ENCODE results near the gene POU6F2. TPM values are rescaled to one million over a fixed set of nuclear protein-coding genes. Genes with fewer than 3 reads are reported as not detected.

Gene POU6F2
- total RNA-seq, 1 experiment from 2014 or later, result 2.9 TPM

DNA sequence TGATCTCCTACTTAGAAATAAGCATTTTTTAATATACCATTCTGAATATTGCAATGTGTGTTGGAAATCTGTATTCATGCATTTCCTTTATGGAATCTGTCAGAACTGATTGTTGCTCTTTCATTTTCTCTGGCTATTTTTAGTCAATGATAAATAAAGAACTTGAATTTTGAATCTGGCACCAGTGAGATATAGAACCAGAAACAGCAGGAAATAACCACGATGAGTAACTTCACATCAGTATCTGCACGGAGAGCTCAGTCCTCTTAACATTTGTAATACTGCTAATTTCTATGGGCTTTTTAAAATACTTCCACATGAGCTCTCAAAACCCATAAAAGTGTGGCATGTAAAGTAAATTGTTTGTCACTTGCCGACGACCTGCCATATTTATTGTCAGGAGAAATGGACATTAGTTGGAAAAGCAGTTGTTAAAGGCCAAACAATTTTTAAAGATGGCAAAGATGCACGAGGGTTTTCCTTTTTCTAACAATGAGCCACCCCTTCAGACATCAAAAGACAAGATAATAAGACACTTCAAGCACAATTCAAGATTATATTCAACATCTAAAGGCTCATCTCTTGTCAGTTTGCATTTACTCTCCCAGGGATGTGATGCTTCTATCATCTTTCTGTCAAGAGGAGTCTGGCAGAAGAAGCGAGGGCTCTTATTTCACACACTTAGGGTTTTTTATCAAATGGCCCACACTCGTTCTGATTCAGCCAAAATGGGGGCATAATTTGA lies 118.3 kb downstream of the POU6F2 start (continued):
- no peak for TF ChIP-seq IRF2 (CRISPR knock-in tag; IDR thresholded peaks at IDR 0.05; ENCODE audit: borderline replicate concordance, low read depth)
- TF ChIP-seq FOXJ3 (CRISPR knock-in tag; IDR thresholded peaks at IDR 0.05; ENCODE audit: borderline replicate concordance), result no peak
- TF ChIP-seq, protein P1, sequence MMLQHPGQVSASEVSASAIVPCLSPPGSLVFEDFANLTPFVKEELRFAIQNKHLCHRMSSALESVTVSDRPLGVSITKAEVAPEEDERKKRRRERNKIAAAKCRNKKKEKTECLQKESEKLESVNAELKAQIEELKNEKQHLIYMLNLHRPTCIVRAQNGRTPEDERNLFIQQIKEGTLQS (CRISPR knock-in tag; conservative IDR thresholded peaks at IDR 0.05), result no peak
- TF ChIP-seq, protein P2, sequence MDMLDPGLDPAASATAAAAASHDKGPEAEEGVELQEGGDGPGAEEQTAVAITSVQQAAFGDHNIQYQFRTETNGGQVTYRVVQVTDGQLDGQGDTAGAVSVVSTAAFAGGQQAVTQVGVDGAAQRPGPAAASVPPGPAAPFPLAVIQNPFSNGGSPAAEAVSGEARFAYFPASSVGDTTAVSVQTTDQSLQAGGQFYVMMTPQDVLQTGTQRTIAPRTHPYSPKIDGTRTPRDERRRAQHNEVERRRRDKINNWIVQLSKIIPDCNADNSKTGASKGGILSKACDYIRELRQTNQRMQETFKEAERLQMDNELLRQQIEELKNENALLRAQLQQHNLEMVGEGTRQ (CRISPR knock-in tag; IDR thresholded peaks at IDR 0.05), result no peak
- TF ChIP-seq, protein P3, sequence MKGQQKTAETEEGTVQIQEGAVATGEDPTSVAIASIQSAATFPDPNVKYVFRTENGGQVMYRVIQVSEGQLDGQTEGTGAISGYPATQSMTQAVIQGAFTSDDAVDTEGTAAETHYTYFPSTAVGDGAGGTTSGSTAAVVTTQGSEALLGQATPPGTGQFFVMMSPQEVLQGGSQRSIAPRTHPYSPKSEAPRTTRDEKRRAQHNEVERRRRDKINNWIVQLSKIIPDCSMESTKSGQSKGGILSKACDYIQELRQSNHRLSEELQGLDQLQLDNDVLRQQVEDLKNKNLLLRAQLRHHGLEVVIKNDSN (CRISPR knock-in tag; IDR thresholded peaks at IDR 0.05), result no peak
- no peak for TF ChIP-seq NFE2L1 (CRISPR knock-in tag; IDR thresholded peaks at IDR 0.05)
- no peak for TF ChIP-seq FOXP1 (CRISPR knock-in tag; IDR thresholded peaks at IDR 0.05; ENCODE audit: borderline replicate concordance)

DNA sequence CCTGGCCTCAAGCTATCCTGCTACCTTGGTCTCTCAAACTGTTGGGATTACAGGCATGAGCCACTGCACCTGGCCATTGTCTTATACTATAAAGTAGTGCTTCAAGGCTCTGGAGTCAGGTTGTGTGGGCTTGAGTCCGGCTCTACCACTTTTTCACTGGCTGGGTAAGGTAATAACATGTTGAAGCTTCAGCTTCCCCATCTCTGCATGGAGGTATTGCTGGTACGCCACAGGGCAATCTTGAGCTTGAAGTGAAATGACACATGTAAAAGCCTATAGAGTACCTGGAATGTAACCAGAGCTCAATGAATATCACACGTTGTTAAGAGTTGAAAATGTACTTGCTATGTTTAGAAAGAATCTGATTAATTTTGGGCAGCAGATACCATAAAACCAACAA lies 120.8 kb downstream of the POU6F2 start:
- Mint-ChIP-seq H3K4me3 (no peak overlapping the region), H3K27ac (no peak overlapping the region), H3K27me3 (ENCODE audit: low read depth) (no peaks in the 10 kb centered on the region), H3K9me3 (0 out of 2 replicates have a peak, but pooled peaks cover 4% of the 10 kb centered on the region), H3K36me3 (no peaks in the 10 kb centered on the region), H3K4me1 (no peaks in the 10 kb centered on the region)
- ATAC-seq, result no peak
- no peak for DNase-seq (ENCODE audit: low spot score)
- ChIA-PET CTCF (interaction anchor here (1.5 kb wide), 1 partner anchor 11 kb away, joined by 3 read pairs; no protein-coding TSS in a partner anchor), POLR2A (no interaction called here)
- TF ChIP-seq CREM (CRISPR knock-in tag; IDR thresholded peaks at IDR 0.05) (no peak), JAZF1 (CRISPR knock-in tag; IDR thresholded peaks at IDR 0.05) (no peak), GTF2I (CRISPR knock-in tag; conservative IDR thresholded peaks at IDR 0.05) (no peak), ESRRA (CRISPR knock-in tag; IDR thresholded peaks at IDR 0.05; ENCODE audit: borderline replicate concordance) (no peak), SP1 (CRISPR knock-in tag; conservative IDR thresholded peaks at IDR 0.05) (no peak), NFYB (CRISPR knock-in tag; conservative IDR thresholded peaks at IDR 0.05; ENCODE audit: low read depth) (no peak), MYBL2 (CRISPR knock-in tag; IDR thresholded peaks at IDR 0.05) (no peak)
- TF ChIP-seq, protein P4, sequence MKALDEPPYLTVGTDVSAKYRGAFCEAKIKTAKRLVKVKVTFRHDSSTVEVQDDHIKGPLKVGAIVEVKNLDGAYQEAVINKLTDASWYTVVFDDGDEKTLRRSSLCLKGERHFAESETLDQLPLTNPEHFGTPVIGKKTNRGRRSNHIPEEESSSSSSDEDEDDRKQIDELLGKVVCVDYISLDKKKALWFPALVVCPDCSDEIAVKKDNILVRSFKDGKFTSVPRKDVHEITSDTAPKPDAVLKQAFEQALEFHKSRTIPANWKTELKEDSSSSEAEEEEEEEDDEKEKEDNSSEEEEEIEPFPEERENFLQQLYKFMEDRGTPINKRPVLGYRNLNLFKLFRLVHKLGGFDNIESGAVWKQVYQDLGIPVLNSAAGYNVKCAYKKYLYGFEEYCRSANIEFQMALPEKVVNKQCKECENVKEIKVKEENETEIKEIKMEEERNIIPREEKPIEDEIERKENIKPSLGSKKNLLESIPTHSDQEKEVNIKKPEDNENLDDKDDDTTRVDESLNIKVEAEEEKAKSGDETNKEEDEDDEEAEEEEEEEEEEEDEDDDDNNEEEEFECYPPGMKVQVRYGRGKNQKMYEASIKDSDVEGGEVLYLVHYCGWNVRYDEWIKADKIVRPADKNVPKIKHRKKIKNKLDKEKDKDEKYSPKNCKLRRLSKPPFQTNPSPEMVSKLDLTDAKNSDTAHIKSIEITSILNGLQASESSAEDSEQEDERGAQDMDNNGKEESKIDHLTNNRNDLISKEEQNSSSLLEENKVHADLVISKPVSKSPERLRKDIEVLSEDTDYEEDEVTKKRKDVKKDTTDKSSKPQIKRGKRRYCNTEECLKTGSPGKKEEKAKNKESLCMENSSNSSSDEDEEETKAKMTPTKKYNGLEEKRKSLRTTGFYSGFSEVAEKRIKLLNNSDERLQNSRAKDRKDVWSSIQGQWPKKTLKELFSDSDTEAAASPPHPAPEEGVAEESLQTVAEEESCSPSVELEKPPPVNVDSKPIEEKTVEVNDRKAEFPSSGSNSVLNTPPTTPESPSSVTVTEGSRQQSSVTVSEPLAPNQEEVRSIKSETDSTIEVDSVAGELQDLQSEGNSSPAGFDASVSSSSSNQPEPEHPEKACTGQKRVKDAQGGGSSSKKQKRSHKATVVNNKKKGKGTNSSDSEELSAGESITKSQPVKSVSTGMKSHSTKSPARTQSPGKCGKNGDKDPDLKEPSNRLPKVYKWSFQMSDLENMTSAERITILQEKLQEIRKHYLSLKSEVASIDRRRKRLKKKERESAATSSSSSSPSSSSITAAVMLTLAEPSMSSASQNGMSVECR (CRISPR knock-in tag; IDR thresholded peaks at IDR 0.05; ENCODE audit: borderline replicate concordance), result no peak
- TF ChIP-seq, protein P5, sequence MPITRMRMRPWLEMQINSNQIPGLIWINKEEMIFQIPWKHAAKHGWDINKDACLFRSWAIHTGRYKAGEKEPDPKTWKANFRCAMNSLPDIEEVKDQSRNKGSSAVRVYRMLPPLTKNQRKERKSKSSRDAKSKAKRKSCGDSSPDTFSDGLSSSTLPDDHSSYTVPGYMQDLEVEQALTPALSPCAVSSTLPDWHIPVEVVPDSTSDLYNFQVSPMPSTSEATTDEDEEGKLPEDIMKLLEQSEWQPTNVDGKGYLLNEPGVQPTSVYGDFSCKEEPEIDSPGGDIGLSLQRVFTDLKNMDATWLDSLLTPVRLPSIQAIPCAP (CRISPR knock-in tag; IDR thresholded peaks at IDR 0.05), result no peak
- TF ChIP-seq, protein P6, sequence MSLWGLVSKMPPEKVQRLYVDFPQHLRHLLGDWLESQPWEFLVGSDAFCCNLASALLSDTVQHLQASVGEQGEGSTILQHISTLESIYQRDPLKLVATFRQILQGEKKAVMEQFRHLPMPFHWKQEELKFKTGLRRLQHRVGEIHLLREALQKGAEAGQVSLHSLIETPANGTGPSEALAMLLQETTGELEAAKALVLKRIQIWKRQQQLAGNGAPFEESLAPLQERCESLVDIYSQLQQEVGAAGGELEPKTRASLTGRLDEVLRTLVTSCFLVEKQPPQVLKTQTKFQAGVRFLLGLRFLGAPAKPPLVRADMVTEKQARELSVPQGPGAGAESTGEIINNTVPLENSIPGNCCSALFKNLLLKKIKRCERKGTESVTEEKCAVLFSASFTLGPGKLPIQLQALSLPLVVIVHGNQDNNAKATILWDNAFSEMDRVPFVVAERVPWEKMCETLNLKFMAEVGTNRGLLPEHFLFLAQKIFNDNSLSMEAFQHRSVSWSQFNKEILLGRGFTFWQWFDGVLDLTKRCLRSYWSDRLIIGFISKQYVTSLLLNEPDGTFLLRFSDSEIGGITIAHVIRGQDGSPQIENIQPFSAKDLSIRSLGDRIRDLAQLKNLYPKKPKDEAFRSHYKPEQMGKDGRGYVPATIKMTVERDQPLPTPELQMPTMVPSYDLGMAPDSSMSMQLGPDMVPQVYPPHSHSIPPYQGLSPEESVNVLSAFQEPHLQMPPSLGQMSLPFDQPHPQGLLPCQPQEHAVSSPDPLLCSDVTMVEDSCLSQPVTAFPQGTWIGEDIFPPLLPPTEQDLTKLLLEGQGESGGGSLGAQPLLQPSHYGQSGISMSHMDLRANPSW (CRISPR knock-in tag; conservative IDR thresholded peaks at IDR 0.05; ENCODE audit: low read depth), result no peak
